SK-N-SH treated with all-trans-retinoic acid at 6 μM for 48 hours (cell line): ENCODE measurements around the gene SPATS2.

Experiments
- ATAC-seq: fragments of 200-7000 bp; cut with Tn5 transposase; 3 replicates; pipeline ENCODE4 v1.9.1; 2020; ENCODE audit warnings: mild to moderate bottlenecking, moderate library complexity
- ARNTL ChIP-seq: fragments of 450-650 bp; formaldehyde crosslinking; IDR thresholded peaks from 2 replicates; pipeline ENCODE4 v1.5.0; 2020; ENCODE audit warnings: low read depth, mild to moderate bottlenecking, moderate library complexity, borderline replicate concordance
- BACH2 ChIP-seq: fragments of 250-450 bp; sonication (Bioruptor Pico); IDR thresholded peaks from 2 replicates; pipeline ENCODE4 v1.9.0; 2021; ENCODE audit warnings: mild to moderate bottlenecking, borderline replicate concordance
- CSDC2 ChIP-seq: fragments of 250-450 bp; sonication (Bioruptor Pico); IDR thresholded peaks from 2 replicates; pipeline ENCODE4 v1.5.0; 2020; ENCODE audit warnings: mild to moderate bottlenecking, moderate library complexity
- CSRNP3 ChIP-seq: fragments of 250-450 bp; sonication (Bioruptor Pico); IDR thresholded peaks from 2 replicates; pipeline ENCODE4 v1.5.1; 2021; ENCODE audit warnings: mild to moderate bottlenecking, moderate library complexity
- ESRRG ChIP-seq: fragments of 250-450 bp; sonication (Bioruptor Pico); IDR thresholded peaks from 2 replicates; pipeline ENCODE4 v1.6.1; 2021; ENCODE audit warnings: mild to moderate bottlenecking
- GLIS3 ChIP-seq: fragments of 250-450 bp; sonication (Bioruptor Pico); IDR thresholded peaks from 2 replicates; pipeline ENCODE4 v1.5.0; 2020; ENCODE audit warnings: mild to moderate bottlenecking, moderate library complexity
- ISL1 ChIP-seq: fragments of 250-450 bp; sonication (Bioruptor Pico); IDR thresholded peaks from 2 replicates; pipeline ENCODE4 v2.1.2; 2022; ENCODE audit warnings: mild to moderate bottlenecking, moderate library complexity
- OSR1 ChIP-seq: fragments of 250-450 bp; sonication (Bioruptor Pico); IDR thresholded peaks from 2 replicates; pipeline ENCODE4 v1.8.0; 2022; ENCODE audit warnings: moderate library complexity, mild to moderate bottlenecking, inconsistent platforms
- POU6F1 ChIP-seq: fragments of 250-450 bp; sonication (Bioruptor Pico); IDR thresholded peaks from 2 replicates; pipeline ENCODE4 v1.8.0; 2021; ENCODE audit warnings: low read depth, mild to moderate bottlenecking, moderate library complexity, borderline replicate concordance
- PPARA ChIP-seq: fragments of 250-450 bp; sonication (Bioruptor Pico); IDR thresholded peaks from 2 replicates; pipeline ENCODE4 v1.5.0; 2020; ENCODE audit warnings: mild to moderate bottlenecking, borderline replicate concordance
- RARB ChIP-seq: fragments of 250-450 bp; sonication (Bioruptor Pico); IDR thresholded peaks from 2 replicates; pipeline ENCODE4 v1.8.0; 2021; ENCODE audit warnings: mild to moderate bottlenecking, moderate library complexity
- SNAI2 ChIP-seq: fragments of 250-450 bp; sonication (Bioruptor Pico); IDR thresholded peaks from 2 replicates; pipeline ENCODE4 v1.5.0; 2020; ENCODE audit warnings: mild to moderate bottlenecking, moderate library complexity
- TCF4 ChIP-seq: fragments of 250-450 bp; sonication (Bioruptor Pico); IDR thresholded peaks from 2 replicates; pipeline ENCODE4 v1.8.0; 2021; ENCODE audit warnings: mild to moderate bottlenecking, moderate library complexity, borderline replicate concordance
- TOX ChIP-seq: fragments of 250-450 bp; sonication (Bioruptor Pico); IDR thresholded peaks from 2 replicates; pipeline ENCODE4 v1.8.0; 2021; ENCODE audit warnings: mild to moderate bottlenecking, moderate library complexity, borderline replicate concordance
- TSHZ2 ChIP-seq: fragments of 250-450 bp; sonication (Bioruptor Pico); IDR thresholded peaks from 2 replicates; pipeline ENCODE4 v1.5.0; 2020; ENCODE audit warnings: mild to moderate bottlenecking, moderate library complexity
- ZC3H10 ChIP-seq: fragments of 250-450 bp; sonication (Bioruptor Pico); IDR thresholded peaks from 2 replicates; pipeline ENCODE4 v1.5.1; 2021; ENCODE audit warnings: mild to moderate bottlenecking, moderate library complexity
- ZFP3 ChIP-seq: fragments of 250-450 bp; sonication (Bioruptor Pico); IDR thresholded peaks from 2 replicates; pipeline ENCODE4 v1.5.0; 2020; ENCODE audit warnings: mild to moderate bottlenecking, moderate library complexity
- ZNF565 ChIP-seq: fragments of 450-650 bp; formaldehyde crosslinking; conservative IDR thresholded peaks from 2 replicates; pipeline ENCODE4 v1.5.0; 2020; ENCODE audit warnings: low read depth, mild to moderate bottlenecking, moderate library complexity
- ZNF70 ChIP-seq: fragments of 450-650 bp; formaldehyde crosslinking; IDR thresholded peaks from 2 replicates; pipeline ENCODE4 v1.5.0; 2020; ENCODE audit warnings: mild to moderate bottlenecking, moderate library complexity
- ZNF8 ChIP-seq: fragments of 450-650 bp; formaldehyde crosslinking; IDR thresholded peaks from 2 replicates; pipeline ENCODE4 v1.5.0; 2020; ENCODE audit warnings: mild to moderate bottlenecking, moderate library complexity
- TF ChIP-seq, protein P1 (sequence below): fragments of 250-450 bp; sonication (Bioruptor Pico); IDR thresholded peaks from 2 replicates; pipeline ENCODE4 v1.5.1; 2020; ENCODE audit warnings: low read depth, mild to moderate bottlenecking, moderate library complexity
- TF ChIP-seq, protein P2 (sequence below): fragments of 250-450 bp; sonication (Bioruptor Pico); IDR thresholded peaks from 2 replicates; pipeline ENCODE4 v1.8.0; 2020; ENCODE audit warnings: mild to moderate bottlenecking, moderate library complexity, borderline replicate concordance

Gene SPATS2

DNA sequence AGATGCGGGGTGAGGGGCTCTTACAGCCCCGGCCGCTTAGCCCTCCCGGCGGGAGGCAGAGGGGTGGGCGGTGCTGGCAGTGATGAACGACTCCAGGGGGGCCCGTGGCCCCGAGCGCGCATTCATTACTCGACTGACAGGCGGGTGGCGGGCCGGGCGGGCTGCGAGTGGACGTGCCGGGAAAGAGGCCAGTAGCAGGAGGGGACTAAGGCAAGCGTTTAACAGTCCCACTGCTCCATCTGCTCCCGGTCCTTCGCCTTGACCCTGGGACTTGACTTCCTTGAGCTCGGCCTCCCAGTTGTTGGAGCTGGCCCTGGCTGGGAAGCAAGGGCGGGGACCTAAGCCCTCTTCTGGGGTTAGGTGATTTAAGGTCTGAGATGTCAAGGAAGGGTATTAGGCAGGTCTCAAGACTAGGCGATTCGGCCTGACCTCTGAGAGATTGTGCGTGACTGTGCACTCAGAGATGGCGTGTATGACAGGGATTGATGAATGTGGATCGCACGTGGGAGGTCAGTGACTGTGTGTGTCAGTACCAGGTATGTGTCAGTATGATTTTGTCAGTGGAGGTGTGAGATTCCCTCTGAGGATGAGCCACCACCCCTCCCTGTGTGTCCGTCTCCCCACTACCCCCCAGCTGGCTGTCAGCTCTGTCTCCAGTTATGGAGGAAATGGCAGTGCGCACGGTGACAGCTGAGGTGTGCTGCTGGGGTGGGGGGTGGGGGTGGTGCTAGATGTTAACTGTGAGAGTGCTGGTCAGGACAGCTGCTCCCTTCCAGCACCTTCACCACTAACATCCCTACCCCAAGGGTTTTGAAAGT lies 24.1 kb upstream of the SPATS2 start:
- ATAC-seq: peak; percentile 6
- no peak for TF ChIP-seq CSRNP3 (CRISPR knock-in tag)
- no peak for TF ChIP-seq ZC3H10
- no peak for TF ChIP-seq ISL1
- no peak for TF ChIP-seq GLIS3 (CRISPR knock-in tag)
- no peak for TF ChIP-seq SNAI2 (CRISPR knock-in tag)
- TF ChIP-seq ARNTL: no peak
- TF ChIP-seq, protein P1, sequence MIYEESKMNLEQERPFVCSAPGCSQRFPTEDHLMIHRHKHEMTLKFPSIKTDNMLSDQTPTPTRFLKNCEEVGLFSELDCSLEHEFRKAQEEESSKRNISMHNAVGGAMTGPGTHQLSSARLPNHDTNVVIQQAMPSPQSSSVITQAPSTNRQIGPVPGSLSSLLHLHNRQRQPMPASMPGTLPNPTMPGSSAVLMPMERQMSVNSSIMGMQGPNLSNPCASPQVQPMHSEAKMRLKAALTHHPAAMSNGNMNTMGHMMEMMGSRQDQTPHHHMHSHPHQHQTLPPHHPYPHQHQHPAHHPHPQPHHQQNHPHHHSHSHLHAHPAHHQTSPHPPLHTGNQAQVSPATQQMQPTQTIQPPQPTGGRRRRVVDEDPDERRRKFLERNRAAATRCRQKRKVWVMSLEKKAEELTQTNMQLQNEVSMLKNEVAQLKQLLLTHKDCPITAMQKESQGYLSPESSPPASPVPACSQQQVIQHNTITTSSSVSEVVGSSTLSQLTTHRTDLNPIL (CRISPR knock-in tag): no peak
- TF ChIP-seq, protein P2, sequence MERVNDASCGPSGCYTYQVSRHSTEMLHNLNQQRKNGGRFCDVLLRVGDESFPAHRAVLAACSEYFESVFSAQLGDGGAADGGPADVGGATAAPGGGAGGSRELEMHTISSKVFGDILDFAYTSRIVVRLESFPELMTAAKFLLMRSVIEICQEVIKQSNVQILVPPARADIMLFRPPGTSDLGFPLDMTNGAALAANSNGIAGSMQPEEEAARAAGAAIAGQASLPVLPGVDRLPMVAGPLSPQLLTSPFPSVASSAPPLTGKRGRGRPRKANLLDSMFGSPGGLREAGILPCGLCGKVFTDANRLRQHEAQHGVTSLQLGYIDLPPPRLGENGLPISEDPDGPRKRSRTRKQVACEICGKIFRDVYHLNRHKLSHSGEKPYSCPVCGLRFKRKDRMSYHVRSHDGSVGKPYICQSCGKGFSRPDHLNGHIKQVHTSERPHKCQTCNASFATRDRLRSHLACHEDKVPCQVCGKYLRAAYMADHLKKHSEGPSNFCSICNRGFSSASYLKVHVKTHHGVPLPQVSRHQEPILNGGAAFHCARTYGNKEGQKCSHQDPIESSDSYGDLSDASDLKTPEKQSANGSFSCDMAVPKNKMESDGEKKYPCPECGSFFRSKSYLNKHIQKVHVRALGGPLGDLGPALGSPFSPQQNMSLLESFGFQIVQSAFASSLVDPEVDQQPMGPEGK (CRISPR knock-in tag): no peak
- no peak for TF ChIP-seq ZNF565 (CRISPR knock-in tag)
- no peak for TF ChIP-seq OSR1 (CRISPR knock-in tag)
- TF ChIP-seq CSDC2 (CRISPR knock-in tag): no peak
- TF ChIP-seq POU6F1 (CRISPR knock-in tag): no peak
- no peak for TF ChIP-seq PPARA
- no peak for TF ChIP-seq RARB (CRISPR knock-in tag)
- TF ChIP-seq ZNF8 (CRISPR knock-in tag): no peak
- TF ChIP-seq TSHZ2 (CRISPR knock-in tag): no peak
- no peak for TF ChIP-seq BACH2 (CRISPR knock-in tag)
- TF ChIP-seq TOX (CRISPR knock-in tag): no peak
- no peak for TF ChIP-seq ZFP3 (CRISPR knock-in tag)
- TF ChIP-seq, all 23 proteins: peak for 0

- ATAC-seq: no peak
- TF ChIP-seq ZNF8 (CRISPR knock-in tag) (no peak), ESRRG (CRISPR knock-in tag) (no peak), TSHZ2 (CRISPR knock-in tag) (no peak), CSRNP3 (CRISPR knock-in tag) (no peak), PPARA (no peak), ZNF70 (CRISPR knock-in tag) (no peak), ZNF565 (CRISPR knock-in tag) (no peak), ISL1 (no peak), TCF4 (CRISPR knock-in tag) (no peak), BACH2 (CRISPR knock-in tag) (no peak)
- TF ChIP-seq, protein P1 (CRISPR knock-in tag): no peak
Observed at GRCh38 chr12:49344486-49345050, 22.7 kb upstream of the SPATS2 start.
